Testis (tissue), 2 donors: ENCODE measurements around the gene MARK4.

Source experiments
- POLR2A ChIP-seq: fragments of 450-650 bp; IDR thresholded peaks from one replicate; pipeline ENCODE4 v1.6.1; 2017; ENCODE audit warnings: antibody characterized with exemption, mild to moderate bottlenecking, moderate library complexity
- TF ChIP-seq, protein P1 (sequence below), 3 experiments: fragments of 450-650 bp in 2 of 3; fragments of 200-600 bp in 1 of 3; sonication (generic) in 1 of 3; IDR thresholded peaks; one replicate each; pipeline ENCODE4 v1.5.1; 2016 to 2019; ENCODE audit warnings: antibody characterized with exemption in 3 of 3, mild to moderate bottlenecking in 2 of 3, moderate library complexity in 1 of 3

- TF ChIP-seq, protein P1, sequence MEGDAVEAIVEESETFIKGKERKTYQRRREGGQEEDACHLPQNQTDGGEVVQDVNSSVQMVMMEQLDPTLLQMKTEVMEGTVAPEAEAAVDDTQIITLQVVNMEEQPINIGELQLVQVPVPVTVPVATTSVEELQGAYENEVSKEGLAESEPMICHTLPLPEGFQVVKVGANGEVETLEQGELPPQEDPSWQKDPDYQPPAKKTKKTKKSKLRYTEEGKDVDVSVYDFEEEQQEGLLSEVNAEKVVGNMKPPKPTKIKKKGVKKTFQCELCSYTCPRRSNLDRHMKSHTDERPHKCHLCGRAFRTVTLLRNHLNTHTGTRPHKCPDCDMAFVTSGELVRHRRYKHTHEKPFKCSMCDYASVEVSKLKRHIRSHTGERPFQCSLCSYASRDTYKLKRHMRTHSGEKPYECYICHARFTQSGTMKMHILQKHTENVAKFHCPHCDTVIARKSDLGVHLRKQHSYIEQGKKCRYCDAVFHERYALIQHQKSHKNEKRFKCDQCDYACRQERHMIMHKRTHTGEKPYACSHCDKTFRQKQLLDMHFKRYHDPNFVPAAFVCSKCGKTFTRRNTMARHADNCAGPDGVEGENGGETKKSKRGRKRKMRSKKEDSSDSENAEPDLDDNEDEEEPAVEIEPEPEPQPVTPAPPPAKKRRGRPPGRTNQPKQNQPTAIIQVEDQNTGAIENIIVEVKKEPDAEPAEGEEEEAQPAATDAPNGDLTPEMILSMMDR (IDR thresholded peaks at IDR 0.05): no peak
- no peak for TF ChIP-seq POLR2A
Measured at GRCh38 chr19:45273521-45273855, 22.4 kb downstream of the MARK4 start.
